Amygdala (tissue), 56 donors: ENCODE results near the gene SFI1.
"Not testable (repeated sequence)": the region's sequence is repeated elsewhere in the genome, so short reads cannot be mapped to it uniquely, and the experiment has no call there.

Experiments
- DNase-seq, 56 donors: peaks; one replicate each; lab custom pipeline; 2025; lab: John Stamatoyannopoulos, UW

Gene SFI1

DNA sequence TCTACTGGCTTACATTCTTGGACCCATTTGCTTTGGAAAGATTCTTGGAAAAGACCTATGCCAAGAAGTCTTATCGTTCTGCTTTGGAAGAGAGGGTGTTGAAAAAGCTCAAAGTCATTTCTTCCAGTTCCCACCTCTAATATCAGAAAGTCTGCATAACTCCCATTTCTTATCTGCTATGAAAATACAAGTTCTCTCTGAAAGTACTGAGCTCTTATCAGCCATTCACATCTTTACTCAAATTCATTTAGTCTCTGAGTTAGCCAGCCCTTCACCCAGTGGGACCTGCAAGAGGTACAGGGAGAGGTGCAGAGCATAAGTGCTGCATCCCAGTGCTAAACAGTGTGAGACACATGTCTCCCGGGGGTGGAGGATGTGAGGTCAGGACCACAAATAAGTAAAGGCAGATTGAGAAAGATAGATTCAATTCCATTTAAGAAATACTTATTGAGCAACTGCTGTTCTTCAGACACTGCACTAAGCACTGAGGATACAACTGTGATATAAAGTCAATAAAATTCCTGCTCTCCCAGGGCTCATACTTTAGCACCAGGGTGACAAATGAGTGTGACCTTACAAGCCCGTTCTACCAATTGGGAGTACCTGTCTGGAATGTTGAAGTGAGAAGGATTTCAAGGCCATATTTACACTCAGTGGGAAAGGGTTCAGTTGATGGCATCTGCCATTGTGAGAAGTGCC, 89.0 kb downstream of the SFI1 start:
- no peak for DNase-seq

DNA sequence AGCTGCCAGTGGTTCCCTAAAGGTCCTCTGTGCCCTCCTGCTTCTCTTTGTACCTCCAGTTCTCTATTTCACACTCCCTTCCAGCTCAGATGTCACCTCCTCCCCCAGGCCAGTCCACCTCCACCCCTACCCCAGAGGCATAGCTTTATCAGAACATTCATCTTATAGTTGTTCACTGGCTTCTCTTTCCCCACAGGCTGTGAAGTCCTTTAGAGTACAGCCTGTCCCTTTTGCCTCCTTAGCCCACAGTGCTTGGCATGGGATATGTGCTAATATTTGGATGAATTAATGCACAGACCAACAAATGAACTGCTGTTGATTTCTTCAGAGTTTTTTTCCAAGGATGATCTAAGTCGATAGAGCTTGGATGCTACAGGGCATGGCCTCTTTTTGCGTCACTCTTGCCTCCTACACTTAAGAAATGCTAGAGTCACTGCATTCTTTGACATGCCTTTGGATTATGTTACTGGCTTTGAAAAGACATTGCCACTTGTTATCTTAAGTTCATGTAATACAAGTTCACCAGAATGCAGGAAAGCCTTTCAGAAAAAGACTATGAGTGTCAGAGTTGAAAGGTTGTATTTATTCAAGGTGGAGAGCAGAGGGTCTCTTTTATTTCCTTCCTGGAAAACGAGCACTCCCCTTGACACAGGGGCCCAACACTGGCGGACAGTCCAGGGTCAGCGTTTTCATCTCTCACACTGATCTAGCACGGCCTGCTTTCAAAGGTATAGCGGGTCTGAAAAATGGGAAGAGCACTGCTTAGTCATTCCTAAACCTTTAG, 90.0 kb downstream of the SFI1 start:
- no peak for DNase-seq

DNA sequence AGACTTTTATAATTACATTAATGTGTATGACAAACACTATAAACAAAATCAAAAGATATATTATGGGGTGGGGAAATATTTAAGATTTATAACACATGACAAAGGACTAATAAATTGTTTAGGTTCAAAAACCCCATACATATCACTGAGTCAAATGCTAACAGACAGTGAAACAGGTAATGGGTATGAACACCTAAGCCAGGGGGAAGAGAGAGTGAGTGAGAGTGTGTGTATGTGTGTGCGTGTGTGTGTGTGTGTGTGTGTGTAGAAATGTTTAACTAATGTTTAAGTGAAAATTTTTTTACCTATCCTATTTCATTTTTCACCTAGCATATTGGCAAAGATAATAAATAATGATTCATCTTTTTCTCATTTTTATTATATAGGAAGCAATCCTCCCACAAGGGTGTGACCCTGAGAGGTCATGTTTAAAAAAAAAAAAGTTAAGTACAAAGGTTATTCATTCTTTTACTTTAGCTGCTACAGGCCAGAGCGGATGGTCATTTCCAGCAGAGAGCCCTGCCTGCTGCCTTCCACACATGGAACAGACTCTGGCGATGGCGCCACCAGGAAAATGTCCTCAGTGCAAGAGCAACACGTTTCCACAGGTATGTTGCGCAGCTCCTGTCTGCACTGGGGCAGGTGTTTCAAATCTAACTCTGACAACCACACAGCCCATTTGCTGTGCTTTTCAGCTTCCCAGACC, 92.8 kb downstream of the SFI1 start:
- DNase-seq = no peak

DNA sequence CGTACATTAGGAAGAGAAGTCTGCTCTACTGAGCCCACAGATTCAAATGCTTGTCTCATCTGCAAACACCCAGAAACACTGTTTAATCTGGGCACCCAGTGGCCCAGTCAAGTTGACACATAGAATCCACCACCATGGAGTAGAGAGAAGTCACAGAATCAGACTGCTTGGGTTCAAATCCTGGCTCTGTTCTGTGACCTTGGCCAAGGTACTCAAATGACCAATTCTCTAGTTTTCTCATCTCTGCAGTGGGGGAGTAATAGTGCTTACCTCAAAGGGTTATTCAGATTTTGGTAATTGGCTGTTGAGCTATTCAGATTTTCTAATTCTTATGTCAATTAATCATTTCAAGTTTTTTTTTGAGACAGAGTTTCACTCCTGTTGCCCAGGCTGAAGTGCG, 93.8 kb downstream of the SFI1 start:
- not testable (repeated sequence) for DNase-seq

DNA sequence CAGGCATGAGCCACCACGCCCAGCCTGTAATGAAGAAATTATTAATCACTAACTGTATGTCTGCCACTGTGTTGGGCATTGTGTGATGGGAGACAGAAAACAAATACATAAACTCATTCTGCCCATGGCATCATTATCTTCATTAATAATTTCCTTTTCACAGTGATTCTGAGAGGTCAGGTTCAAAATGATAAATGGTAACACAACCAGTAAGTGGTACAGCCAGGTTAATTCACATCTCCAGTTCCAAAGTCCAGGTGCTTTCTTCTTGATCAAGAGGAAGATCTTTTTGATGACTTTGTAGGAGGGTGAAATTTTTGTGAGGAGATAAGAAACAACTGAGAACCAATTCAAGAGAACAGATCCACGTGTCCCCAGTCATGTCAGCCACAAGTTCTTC, 98.9 kb downstream of the SFI1 start:
- DNase-seq = no peak

DNA sequence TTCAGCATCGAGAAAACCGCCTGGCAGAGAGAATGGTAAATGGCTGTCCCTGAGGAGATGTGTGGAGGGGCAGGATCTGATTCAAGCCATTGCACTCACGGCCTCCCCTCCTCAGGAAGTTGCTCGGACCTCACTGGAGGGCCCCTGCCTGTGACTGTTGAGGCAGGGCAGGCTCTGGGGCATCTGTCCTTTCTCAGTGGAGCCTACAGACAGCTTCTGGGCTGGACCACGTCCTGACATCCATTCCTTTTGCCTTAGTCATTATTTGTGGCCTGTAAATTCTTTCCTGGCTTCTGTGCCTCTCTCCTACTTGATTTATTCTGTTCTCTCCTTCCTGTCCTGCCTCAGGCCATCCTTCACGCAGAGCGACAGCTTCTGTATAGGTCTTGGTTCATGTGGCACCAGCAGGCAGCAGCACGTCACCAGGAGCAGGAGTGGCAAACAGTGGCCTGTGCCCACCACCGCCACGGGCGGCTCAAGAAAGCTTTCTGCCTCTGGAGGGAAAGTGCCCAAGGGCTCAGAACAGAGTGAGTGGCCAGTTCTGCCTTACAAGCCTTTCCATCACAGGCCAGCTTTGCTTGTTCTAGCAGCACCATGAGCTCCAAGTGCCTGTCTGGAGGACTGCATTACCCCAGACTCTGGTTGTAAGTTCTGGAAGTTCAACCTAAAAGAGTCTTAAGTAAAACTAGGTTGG, 106.1 kb downstream of the SFI1 start:
- DNase-seq = no peak

DNA sequence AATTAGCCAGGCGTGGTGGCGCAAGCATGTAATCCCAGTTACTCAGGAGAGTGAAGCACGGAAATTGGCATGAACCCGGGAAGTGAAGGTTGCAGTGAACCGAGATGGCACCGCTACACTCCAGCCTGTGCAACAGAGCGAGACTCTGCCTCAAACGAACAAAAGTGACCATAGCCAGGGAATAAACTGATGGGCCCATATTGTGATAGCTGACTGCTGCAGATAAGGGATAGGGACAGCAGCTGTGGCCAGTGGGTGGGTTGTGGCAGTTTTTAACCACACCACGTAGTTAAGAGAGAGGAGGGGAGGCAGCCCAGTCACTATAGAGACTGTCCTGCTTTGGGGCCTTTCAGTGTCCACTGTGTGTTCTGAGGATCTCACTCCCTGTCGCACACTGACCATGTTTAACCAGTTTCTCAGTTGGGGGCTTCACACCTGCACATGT, 106.8 kb downstream of the SFI1 start:
- no peak for DNase-seq

DNA sequence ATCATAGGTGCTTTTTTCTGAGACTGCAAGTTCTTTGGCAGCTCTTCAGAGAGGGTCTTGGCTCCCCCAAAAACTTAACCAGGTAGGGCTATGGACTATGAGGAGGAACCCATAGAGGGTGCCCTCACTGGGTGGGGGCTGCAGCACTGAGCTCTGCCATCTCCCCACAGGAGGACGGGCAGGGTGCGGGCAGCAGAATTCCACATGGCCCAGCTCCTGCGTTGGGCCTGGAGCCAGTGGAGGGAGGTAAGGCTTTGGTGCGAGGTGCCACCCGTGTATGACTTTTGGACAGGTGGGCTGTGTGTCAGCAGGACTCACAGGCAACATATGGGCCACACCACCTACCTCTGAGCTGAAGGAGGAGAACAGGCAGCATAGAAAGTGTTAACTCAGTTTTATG, 107.2 kb downstream of the SFI1 start:
- no peak for DNase-seq

DNA sequence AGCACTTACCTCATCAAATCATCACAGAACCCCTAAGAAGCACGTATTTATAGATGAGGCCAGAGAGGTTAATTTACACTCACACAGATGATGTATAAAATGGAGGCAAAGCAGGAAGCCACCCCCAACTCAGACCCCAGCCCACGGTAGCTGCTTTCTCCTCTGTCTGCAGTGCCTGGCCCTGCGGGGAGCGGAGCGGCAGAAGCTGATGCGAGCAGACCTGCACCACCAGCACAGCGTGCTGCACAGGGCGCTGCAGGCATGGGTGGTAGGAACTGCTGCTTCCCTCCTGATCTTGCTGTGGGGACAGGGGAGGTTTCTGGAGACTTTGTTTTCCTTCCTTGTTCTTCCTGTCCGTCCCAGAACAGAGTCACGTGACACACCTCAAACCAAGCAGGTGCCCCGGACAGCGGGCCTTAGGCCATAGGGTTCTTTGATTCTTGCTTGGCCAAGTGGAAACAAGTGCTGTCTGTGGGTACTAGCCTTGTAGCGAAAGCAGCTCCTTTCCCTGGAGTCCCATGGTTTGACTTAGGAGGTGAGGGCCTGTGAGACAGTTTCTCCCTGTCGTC, 107.9 kb downstream of the SFI1 start:
- DNase-seq = no peak

DNA sequence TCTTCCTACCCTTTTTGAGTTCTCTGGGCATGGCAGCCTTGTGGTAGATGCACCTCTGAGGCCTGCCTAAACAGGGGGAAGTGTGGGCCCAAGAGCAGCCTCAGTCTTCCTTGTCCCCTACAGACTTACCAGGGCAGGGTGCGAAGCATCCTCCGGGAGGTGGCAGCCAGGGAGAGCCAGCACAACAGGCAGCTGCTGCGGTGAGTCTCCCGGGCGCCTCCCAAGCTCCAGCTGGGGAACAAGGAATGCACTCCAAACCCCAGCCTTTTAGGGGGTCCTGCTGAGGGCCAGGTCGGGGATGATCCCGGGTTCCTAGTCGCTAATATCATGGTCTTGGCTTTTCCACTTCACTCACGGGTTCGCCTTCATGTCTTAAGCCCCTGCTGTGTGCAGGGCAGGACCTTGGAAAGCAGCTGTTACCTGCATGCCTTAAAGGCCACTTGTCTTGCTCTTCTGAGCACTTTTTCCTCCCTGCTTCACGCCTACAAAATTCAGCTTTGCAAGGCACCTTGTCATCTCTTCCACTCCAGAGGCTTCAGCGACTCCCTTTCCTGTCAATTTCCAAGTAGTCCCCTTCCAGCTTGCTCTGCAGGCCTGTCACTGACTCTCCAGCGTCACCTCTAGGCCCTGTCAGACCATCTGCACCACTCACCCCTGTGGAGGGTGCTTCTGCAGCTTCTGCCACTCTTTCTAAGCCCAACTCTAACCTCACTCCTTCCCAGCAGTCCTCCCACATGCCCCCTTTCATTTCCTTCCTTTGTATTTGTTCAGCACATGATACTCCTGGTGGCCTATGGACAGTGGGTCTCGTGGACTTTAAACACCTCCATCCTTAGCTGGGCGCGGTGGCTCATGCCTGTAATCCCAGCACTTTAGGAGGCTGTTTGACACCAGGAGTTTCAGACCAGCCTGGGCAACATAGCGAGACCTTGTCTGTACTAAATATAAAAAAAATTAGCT, 108.7 kb downstream of the SFI1 start:
- DNase-seq = no peak

DNA sequence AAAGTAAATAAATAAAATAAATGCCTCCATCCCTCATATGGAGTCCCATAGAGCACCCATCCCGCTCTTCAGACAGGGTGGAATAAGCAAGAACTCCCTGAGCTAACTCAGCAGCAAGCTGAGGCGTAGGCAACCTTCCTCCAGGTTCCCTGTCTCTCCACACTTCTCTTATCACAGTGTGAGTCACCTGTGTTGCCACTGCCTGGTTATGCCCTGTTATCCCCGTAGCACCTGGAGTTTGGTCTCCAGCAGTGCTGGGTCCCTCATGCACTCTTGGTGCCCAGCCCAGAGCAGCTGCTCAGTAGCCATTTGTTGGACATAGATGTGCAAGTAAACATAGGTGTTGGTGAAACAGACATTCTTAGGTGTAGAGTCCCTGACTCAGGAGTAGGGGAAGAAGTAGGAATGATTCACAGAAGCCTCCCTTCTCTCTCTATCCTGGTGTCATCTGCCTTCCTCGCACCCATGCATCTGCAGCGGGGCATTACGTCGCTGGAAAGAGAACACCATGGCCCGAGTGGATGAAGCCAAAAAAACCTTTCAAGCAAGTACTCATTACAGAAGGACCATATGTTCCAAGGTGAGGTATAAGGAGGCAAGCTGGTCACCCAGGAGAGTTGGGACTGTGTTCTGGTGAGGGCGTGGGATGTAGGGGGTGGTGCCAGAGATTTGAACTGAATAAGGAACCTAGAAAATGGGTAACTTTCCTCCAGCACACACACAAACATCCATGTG, 109.7 kb downstream of the SFI1 start:
- DNase-seq = no peak

DNA sequence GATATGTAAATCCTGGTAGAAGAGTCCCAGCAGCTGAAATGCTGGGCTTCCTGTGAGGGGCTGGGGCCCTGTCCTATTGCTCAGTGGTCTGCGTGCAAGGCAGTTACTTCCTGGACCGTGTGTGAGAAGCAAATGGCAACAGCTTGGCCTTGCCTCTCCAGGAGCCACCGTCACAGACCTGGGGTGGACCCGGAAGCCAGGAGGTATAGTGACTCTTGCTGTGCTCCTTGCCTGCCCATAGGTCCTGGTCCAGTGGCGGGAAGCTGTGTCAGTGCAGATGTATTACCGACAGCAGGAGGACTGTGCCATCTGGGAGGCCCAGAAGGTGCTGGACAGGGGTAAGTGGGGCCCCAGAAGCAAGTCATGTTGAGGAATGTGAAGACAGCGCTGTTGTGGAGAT, 111.4 kb downstream of the SFI1 start:
- DNase-seq = no peak

DNA sequence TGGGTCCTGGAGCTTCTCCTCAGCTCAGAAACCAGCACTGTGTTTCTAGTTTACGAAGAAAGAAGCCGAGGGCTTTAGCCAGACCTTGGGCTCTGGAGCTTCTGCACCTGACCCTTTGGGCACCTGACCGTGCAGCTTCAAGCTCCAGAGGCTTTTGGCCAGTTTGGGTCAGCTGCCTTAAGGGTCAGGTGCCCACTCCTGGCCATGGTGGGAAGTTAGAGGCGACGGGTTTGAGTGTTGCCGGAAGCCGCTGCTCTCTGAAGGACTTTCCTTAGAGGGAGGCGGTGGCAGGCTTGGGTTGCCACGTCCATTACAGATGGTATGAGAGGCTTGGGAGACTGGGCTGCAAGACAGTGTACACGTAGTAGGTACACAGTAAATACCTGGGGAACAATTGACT, 113.4 kb downstream of the SFI1 start:
- DNase-seq = no peak

DNA sequence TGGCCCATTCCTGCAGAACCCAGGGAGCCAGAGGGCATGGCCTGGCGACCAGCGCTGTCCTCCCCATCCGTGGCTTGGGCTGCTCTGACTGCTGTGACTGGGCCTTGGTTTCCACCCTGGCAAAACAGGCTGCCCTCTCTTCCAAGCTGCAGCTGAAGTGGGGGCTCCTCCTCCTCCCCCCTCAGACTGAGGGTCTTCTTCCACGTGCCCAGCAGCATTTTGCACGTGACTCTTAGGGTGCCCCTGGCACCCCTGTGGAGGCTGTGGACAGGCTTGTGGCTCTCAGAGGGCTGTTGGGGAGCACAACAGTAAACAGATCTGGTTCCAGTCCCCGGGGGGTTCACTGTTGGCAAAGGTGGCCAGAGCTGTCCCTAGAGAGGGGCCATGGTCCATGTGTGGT, 114.3 kb downstream of the SFI1 start:
- DNase-seq = no peak

DNA sequence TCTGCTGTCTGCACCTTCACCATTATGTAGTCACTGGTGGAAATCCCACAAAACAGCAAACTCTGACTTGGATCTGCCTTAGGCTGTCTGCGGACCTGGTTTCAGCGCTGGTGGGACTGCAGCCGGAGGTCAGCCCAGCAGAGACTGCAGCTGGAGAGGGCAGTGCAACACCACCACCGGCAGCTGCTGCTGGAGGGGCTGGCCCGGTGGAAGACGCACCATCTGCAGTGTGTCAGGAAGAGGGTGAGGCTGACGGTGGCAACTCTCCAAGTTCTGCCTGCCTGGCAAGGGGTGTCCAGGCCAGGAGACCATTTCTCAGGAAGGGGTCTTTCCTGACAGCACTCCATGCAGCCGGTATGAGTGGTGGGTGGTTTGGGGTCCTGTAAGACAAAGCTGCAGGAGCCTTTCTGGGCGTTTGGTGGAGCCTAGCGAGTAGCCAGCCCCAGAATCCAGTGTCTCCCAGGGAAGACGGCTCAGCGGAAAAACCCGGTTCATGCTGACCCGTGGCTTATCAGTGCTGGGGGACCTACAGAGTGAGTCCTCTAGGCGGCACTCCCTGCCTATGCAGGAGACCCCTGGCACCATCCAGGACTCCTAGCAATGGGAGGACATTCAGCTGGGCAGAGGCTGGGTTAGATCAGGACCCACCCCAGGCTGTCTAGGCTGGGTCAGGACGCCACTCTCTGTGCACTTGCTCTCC, 114.9 kb downstream of the SFI1 start:
- no peak for DNase-seq

DNA sequence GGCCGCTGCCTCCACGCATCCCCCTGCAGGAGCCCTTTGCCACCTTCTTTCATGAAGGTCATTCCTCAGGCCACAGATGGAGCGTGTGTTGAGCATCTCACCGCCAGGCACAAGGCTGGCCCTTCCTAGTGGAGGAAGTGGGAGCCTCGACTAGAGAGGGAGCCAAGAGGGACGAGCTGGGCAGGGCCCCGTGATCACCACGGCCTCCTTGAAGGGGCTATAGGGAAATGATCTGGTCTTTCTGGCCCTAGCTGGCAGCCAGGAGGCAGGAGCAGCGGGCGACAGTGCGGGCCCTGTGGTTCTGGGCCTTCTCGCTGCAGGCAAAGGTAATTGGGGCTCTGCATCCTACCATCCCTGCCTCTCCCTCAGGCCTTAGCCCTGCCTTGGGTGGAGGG, 116.6 kb downstream of the SFI1 start:
- no peak for DNase-seq

DNA sequence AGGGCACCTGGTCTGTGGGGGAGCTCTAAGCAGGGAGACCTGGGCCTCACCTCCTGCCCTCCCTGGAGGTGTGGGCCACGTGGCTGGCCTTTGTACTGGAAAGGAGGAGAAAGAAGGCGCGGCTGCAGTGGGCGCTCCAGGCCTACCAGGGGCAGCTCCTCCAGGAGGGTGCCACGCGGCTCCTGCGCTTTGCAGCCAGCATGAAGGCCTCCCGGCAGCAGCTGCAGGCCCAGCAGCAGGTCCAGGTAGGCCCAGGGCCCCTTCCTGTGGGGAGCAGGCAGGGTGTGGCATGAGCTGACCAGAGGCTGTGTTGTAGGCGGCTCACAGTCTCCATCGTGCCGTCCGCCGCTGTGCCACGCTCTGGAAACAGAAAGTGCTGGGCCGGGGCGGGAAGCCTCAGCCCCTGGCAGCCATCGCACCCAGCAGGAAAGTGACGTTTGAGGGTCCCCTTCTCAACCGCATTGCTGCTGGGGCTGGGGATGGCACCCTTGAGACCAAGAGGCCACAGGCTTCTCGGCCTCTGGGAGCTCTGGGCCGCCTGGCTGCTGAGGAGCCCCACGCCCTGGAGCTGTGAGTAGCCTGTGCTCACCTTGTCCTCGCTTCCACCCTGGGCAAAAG, 117.1 kb downstream of the SFI1 start:
- no peak for DNase-seq

DNA sequence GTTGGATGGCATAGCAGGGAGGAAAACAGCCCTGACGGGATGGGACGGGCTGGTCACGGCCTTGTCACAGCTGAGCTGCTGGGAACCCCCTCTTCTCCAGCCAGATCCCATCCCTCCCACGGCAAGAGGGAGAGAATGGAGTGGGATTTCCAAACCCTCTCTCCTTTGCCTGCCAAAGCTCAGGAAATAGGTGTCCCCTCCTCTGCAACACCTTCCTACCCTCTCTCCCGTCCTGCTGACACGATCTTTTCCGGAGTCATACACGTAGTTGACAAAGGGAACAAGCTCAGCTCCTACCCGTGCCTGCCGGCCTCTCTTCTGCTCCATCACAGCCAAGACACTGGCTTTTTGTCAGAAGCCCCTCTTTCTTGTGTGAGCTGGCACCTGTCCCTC, 117.6 kb downstream of the SFI1 start:
- no peak for DNase-seq
